Urothelium cell line (cell line): ENCODE data around the gene TSFM.

ENCODE experiments used
- DNase-seq: peaks from one replicate; pipeline ENCODE4 v3.0.0; 2011; ENCODE audit warnings: low spot score, mixed read lengths
- FAIRE-seq: peaks from 2 replicates; lab custom pipeline; 2011; peaks lifted over from hg19 to GRCh38; lab: Jason Lieb, UNC

The TSFM gene

GRCh38 chr12:57745485-57745881 lies 37.1 kb upstream of the TSFM start:
- no peak for FAIRE-seq

GRCh38 chr12:57746025-57746424 lies 36.6 kb upstream of the TSFM start:
- FAIRE-seq = no peak
- no peak for DNase-seq

More at GRCh38 chr12:57745485-57745881, 37.1 kb upstream of the TSFM start:
- DNase-seq = no peak

- DNase-seq (no peak), FAIRE-seq (no peak)
These were observed 33.5 kb upstream of the TSFM start for GRCh38 chr12:57749061-57749460.

GRCh38 chr12:57750561-57751431 lies 31.8 kb upstream of the TSFM start:
- FAIRE-seq = no peak
- DNase-seq = no peak

- FAIRE-seq = no peak
- no peak for DNase-seq
These were observed 31.2 kb upstream of the TSFM start for GRCh38 chr12:57751432-57751787.

GRCh38 chr12:57751788-57752667 lies 30.6 kb upstream of the TSFM start, which contains the start of gene CDK4:
TSS of gene CDK4 (minus strand) at chr12:57752310. CDS start at chr12:57751717, 593 bp downstream.
- FAIRE-seq (peak; percentile 96), DNase-seq (peak; percentile 98)

- DNase-seq = no peak
- no peak for FAIRE-seq
These were observed 30.0 kb upstream of the TSFM start for GRCh38 chr12:57752668-57753000.

GRCh38 chr12:57753756-57754337 lies 28.7 kb upstream of the TSFM start:
- no peak for FAIRE-seq
- no peak for DNase-seq

GRCh38 chr12:57754411-57755193 lies 28.0 kb upstream of the TSFM start, which contains the start of gene MARCHF9:
TSS of gene MARCHF9 (plus strand) at chr12:57755103. CDS start at chr12:57755529, 426 bp downstream.
- DNase-seq (peak; percentile 80), FAIRE-seq (peak; percentile 94)

GRCh38 chr12:57755194-57755453 lies 27.5 kb upstream of the TSFM start:
- FAIRE-seq = no peak

GRCh38 chr12:57755454-57756372 lies 26.9 kb upstream of the TSFM start:
- no peak for DNase-seq

More at GRCh38 chr12:57755194-57755453, 27.5 kb upstream of the TSFM start:
- DNase-seq = no peak

GRCh38 chr12:57756406-57757341 lies 25.9 kb upstream of the TSFM start:
- FAIRE-seq (no peak), DNase-seq (peak; percentile 82)

More at GRCh38 chr12:57755454-57756372, 26.9 kb upstream of the TSFM start:
- FAIRE-seq = no peak

- FAIRE-seq (no peak), DNase-seq (no peak)
These were observed 24.8 kb upstream of the TSFM start for GRCh38 chr12:57757771-57758170.

GRCh38 chr12:57758552-57759359 lies 23.8 kb upstream of the TSFM start:
- FAIRE-seq (no peak), DNase-seq (no peak)

GRCh38 chr12:57759360-57759980 lies 23.1 kb upstream of the TSFM start:
- FAIRE-seq = no peak
- no peak for DNase-seq

- DNase-seq = no peak
- no peak for FAIRE-seq
These were observed 22.1 kb upstream of the TSFM start for GRCh38 chr12:57760347-57760982.
